Prostate gland (tissue), 2 donors: ENCODE results near the gene BRD3OS.

ENCODE experiments used
- POLR2AphosphoS5 ChIP-seq: sonication (generic); formaldehyde crosslinking; IDR thresholded peaks from one replicate; pipeline ENCODE4 v1.6.1; 2017; ENCODE audit warnings: antibody characterized with exemption
- TF ChIP-seq, protein P1 (sequence below), 4 experiments: fragments of 200-600 bp in 2 of 4; fragments of 450-650 bp in 2 of 4; sonication (generic) in 2 of 4; IDR thresholded peaks; 1 replicate in 3 of 4; 2 replicates in 1 of 4; pipeline ENCODE4 v1.5.1; 2016 to 2019; ENCODE audit warnings: antibody characterized with exemption in 4 of 4, mild to moderate bottlenecking in 2 of 4, moderate library complexity in 2 of 4

GRCh38 chr9:134073500-134073899, 48.2 kb downstream of the BRD3OS start:
- TF ChIP-seq, protein P1, sequence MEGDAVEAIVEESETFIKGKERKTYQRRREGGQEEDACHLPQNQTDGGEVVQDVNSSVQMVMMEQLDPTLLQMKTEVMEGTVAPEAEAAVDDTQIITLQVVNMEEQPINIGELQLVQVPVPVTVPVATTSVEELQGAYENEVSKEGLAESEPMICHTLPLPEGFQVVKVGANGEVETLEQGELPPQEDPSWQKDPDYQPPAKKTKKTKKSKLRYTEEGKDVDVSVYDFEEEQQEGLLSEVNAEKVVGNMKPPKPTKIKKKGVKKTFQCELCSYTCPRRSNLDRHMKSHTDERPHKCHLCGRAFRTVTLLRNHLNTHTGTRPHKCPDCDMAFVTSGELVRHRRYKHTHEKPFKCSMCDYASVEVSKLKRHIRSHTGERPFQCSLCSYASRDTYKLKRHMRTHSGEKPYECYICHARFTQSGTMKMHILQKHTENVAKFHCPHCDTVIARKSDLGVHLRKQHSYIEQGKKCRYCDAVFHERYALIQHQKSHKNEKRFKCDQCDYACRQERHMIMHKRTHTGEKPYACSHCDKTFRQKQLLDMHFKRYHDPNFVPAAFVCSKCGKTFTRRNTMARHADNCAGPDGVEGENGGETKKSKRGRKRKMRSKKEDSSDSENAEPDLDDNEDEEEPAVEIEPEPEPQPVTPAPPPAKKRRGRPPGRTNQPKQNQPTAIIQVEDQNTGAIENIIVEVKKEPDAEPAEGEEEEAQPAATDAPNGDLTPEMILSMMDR (IDR thresholded peaks at IDR 0.05) = no peak
- TF ChIP-seq POLR2AphosphoS5 = no peak
